Tibial nerve (tissue), 4 donors: ENCODE results near the gene TRIM65. TPM values are rescaled to one million over a fixed set of nuclear protein-coding genes. Genes with fewer than 3 reads are reported as not detected.

Experiments
- DNase-seq, 2 donors: peaks; one replicate each; pipeline ENCODE4 v3.0.0-alpha.2; 2019; ENCODE audit warnings: low spot score in 2 of 2
- H3K27ac ChIP-seq, 4 donors: fragments of 200-600 bp; sonication (generic) in 3 of 4; one replicate each; pipeline ENCODE4 v1.5.1; 2017 to 2019; ENCODE audit warnings: mild to moderate bottlenecking in 1 of 4
- H3K27me3 ChIP-seq, 2 donors: fragments of 200-600 bp; sonication (generic) in 1 of 2; one replicate each; pipeline versions ENCODE4 v1.5.1 to v1.6.0; 2017 to 2019
- H3K36me3 ChIP-seq, 3 donors: fragments of 200-600 bp; sonication (generic); one replicate each; pipeline ENCODE4 v1.5.1; 2018 to 2019
- H3K4me1 ChIP-seq, 4 donors: fragments of 200-600 bp; sonication (generic) in 3 of 4; one replicate each; pipeline ENCODE4 v1.5.1; 2017 to 2019
- H3K4me3 ChIP-seq, 4 donors: fragments of 200-600 bp; sonication (generic) in 3 of 4; one replicate each; pipeline ENCODE4 v1.5.1; 2017 to 2019; ENCODE audit warnings: mild to moderate bottlenecking in 1 of 4, moderate library complexity in 1 of 4
- H3K9me3 ChIP-seq, 4 donors: fragments of 200-600 bp; sonication (generic) in 3 of 4; one replicate each; pipeline ENCODE4 v1.5.1; 2017 to 2019
- CTCF ChIP-seq, 5 experiments: fragments of 200-600 bp in 3 of 5; fragments of 450-650 bp in 2 of 5; sonication (generic) in 3 of 5; IDR thresholded peaks; one replicate each; pipeline ENCODE4 v1.5.1; 2016 to 2019; ENCODE audit warnings: antibody characterized with exemption in 5 of 5, mild to moderate bottlenecking in 3 of 5, moderate library complexity in 2 of 5
- EP300 ChIP-seq, 2 donors: sonication (generic); formaldehyde crosslinking; IDR thresholded peaks; one replicate each; pipeline ENCODE4 v1.6.1; 2017; ENCODE audit warnings: antibody characterized with exemption in 2 of 2, mild to moderate bottlenecking in 1 of 2
- POLR2A ChIP-seq, 2 donors: fragments of 450-650 bp; IDR thresholded peaks; one replicate each; pipeline ENCODE4 v1.6.1; 2017; ENCODE audit warnings: antibody characterized with exemption in 2 of 2, mild to moderate bottlenecking in 2 of 2, moderate library complexity in 2 of 2
- WGBS, 2 donors: methylation state at CpG; one replicate each; pipeline ENCODE4 v1.1.5; 2018; 5-methylcytosine and 5-hydroxymethylcytosine counted together
- total RNA-seq, 4 donors: library from RNA; depleted of rRNA; stranded (reverse); fragments of >200 nt; gene quantifications; one replicate each; pipeline ENCODE4 v1.1.0, GENCODE V29; 2016

TRIM65 gene
- total RNA-seq, 4 donors from 2014 or later = 40.2 to 68.1 (median 41.5) TPM

- WGBS, 2 donors = 83 to 86% methylated on average over 23 of the region's 23 CpGs
- no peak for TF ChIP-seq EP300 (IDR thresholded peaks at IDR 0.05)
- no peak for TF ChIP-seq CTCF (IDR thresholded peaks at IDR 0.05)
- no peak for TF ChIP-seq POLR2A (IDR thresholded peaks at IDR 0.05)
- no peak overlapping the region for H3K27ac ChIP-seq
- peaks cover 5 to 58% (median 11%) of the 10 kb centered on the region in 3 donors for H3K36me3 ChIP-seq
- H3K9me3 ChIP-seq = no peaks in the 10 kb centered on the region
- H3K27me3 ChIP-seq = no peaks in the 10 kb centered on the region
- H3K4me1 ChIP-seq = peaks cover 0 to 36% (median 19%) of the 10 kb centered on the region in 4 donors
- H3K4me3 ChIP-seq = no peak overlapping the region
- no peak for DNase-seq
Observed at GRCh38 chr17:75899767-75900468, 3.2 kb upstream of the TRIM65 start.

DNA sequence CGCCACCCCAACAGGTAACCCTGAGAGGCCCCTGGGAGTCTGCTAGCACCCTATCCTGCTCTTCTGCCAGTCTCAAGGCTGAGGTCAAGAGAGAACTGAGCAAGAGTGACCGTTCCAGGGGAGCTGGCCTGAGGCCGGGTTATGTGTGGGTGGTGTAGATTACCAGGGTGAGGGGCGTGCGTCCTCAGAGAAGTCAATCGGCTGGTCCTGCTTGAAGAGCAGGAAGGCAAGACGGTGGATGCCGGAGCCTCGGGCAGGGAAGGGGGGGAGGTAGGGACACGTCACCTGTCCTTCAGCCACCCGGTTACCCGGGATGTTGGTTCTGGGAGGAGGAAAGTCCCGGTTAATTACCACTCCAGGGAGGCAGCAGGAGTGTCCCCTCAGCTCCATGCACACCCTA is 2.6 kb upstream of the TRIM65 start:
- DNase-seq = no peak
- H3K27me3 ChIP-seq = no peaks in the 10 kb centered on the region
- H3K4me1 ChIP-seq = peaks cover 0 to 41% (median 25%) of the 10 kb centered on the region in 4 donors
- TF ChIP-seq EP300 (IDR thresholded peaks at IDR 0.05) = no peak
- no peak overlapping the region for H3K4me3 ChIP-seq
- H3K27ac ChIP-seq = no peak overlapping the region
- H3K36me3 ChIP-seq = peaks cover 5 to 58% (median 11%) of the 10 kb centered on the region in 3 donors
- no peaks in the 10 kb centered on the region for H3K9me3 ChIP-seq
- WGBS, 2 donors = 84 to 90% methylated on average over 13 of the region's 13 CpGs

DNA sequence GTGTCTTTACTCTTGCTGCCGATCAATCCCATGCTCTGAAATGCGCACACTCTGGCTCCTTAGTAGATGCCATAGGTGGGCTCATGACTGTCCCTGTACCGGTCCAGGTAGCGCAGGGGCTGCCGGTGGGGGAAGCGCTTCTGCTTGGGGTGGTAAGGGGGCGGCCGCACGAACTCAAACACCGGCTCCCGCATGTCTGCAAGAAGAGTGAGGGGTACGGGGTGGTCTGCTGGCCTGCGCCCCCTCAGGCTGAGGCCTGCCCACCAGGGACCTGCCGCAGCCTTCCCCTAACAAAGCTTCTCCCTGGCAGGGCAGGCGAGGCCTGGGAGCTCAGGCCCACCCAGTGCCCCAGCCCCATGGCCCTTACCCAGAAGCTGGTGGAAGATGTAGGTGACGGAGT is 2.0 kb upstream of the TRIM65 start:
- DNase-seq = no peak
- no peak overlapping the region for H3K27ac ChIP-seq
- H3K4me1 ChIP-seq = peaks cover 0 to 42% (median 27%) of the 10 kb centered on the region in 4 donors
- H3K9me3 ChIP-seq = no peaks in the 10 kb centered on the region
- H3K36me3 ChIP-seq = peaks cover 5 to 58% (median 11%) of the 10 kb centered on the region in 3 donors
- H3K4me3 ChIP-seq = no peak overlapping the region
- no peaks in the 10 kb centered on the region for H3K27me3 ChIP-seq
- 94 to 99% methylated on average over 6 to 9 of the region's 16 CpGs for WGBS, 2 donors
- TF ChIP-seq CTCF (IDR thresholded peaks at IDR 0.05) (no peak), POLR2A (IDR thresholded peaks at IDR 0.05) (no peak), EP300 (IDR thresholded peaks at IDR 0.05) (no peak)

DNA sequence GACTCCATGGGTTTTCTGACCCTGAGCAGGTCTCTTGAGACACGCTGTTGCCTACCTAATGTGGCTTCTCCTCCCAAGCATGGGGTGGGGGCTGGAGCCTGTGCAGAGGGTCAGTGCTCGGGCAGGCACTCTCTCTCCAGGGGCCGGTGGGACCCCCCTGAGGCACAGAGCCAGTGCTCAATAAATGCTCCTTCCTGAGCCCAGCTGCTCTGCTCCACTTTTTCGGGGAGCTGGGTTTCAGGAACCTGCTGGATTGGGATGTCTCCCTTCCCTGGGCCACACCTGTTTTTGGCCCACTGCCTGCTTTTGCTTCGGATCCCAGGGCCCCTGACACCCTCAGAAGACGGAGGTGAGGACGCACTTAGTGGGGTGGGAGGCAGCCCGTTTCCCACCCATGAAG is 1.3 kb upstream of the TRIM65 start:
- Histone ChIP-seq H3K4me1 (peaks cover 0 to 42% (median 24%) of the 10 kb centered on the region in 4 donors), H3K27ac (peak overlapping the region in 1 of 4 donors; percentile 91), H3K27me3 (no peaks in the 10 kb centered on the region), H3K36me3 (peaks cover 5 to 56% (median 11%) of the 10 kb centered on the region in 3 donors), H3K9me3 (no peaks in the 10 kb centered on the region), H3K4me3 (no peak overlapping the region)
- no peak for TF ChIP-seq CTCF (IDR thresholded peaks at IDR 0.05)
- TF ChIP-seq EP300 (IDR thresholded peaks at IDR 0.05) = no peak
- TF ChIP-seq POLR2A (IDR thresholded peaks at IDR 0.05) = no peak
- 75 to 85% methylated on average over 8 of the region's 8 CpGs for WGBS, 2 donors
- DNase-seq = no peak

DNA sequence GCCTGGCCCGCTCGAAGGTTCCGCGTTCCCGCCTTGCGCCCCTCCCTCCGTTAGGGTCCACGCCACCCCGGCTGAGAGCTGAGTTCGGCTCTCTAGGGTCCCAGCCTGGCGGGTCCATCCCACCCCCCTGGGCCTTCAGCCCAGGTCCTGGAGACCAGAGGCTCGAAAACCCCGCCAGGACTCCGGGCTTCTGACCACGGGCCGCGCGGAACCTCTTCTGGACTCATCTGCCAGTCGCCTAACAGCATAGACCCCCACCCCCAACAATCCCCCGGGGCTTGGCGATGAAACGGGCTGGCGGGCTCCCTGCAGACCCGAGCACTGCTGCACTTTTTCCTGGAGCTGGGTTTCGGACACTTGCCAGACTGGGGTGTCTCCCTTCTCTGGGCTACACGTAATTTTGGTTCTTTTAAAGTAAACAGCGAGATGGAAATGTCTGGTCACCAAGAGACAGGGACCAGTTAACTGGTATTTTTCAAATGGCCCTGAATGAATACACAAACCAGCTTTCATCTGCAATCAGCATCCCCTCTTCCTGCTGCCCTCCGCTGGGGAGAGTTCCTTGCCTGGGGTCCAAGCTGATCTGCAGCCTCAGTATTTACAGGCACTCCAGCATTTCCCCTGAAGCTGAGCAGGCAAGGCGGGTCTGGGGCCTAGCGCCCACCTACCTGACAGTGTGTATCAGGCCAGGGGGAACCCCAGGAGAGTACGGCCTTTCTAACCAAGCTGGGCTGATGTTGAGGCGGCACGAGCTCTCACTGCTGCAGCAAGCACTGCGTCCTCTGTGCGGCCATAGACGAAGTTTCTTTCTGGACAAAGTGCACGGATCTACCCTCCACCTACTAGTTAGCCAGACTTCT is 639 bp upstream of the TRIM65 start:
- TF ChIP-seq POLR2A (IDR thresholded peaks at IDR 0.05) = no peak
- TF ChIP-seq EP300 (IDR thresholded peaks at IDR 0.05) = no peak
- no peak for TF ChIP-seq CTCF (IDR thresholded peaks at IDR 0.05)
- H3K9me3 ChIP-seq = no peaks in the 10 kb centered on the region
- H3K27me3 ChIP-seq = no peaks in the 10 kb centered on the region
- peaks cover 0 to 43% (median 24%) of the 10 kb centered on the region in 4 donors for H3K4me1 ChIP-seq
- peak overlapping the region; percentile 45 to 90 (median 66) for H3K4me3 ChIP-seq
- peak in 1 of 2 donors; percentile 34 for DNase-seq
- H3K36me3 ChIP-seq = peaks cover 5 to 53% (median 11%) of the 10 kb centered on the region in 3 donors
- WGBS, 2 donors = 42 to 46% methylated on average over 37 of the region's 37 CpGs
- peak overlapping the region; percentile 53 to 92 (median 90) for H3K27ac ChIP-seq
